IPS-15b (cell line): ENCODE data around the gene MRPS27.

ENCODE experiments used
- H3K27me3 ChIP-seq: one replicate; pipeline ENCODE4 v1.6.1; 2013; ENCODE audit warnings: low read length; ENCODE audit not compliant: control insufficient read depth, insufficient read depth
- H3K36me3 ChIP-seq: one replicate; pipeline ENCODE4 v1.6.1; 2013; ENCODE audit warnings: low read length; ENCODE audit not compliant: control insufficient read depth, insufficient read depth
- H3K4me1 ChIP-seq: one replicate; pipeline ENCODE4 v1.6.1; 2013; ENCODE audit warnings: mild to moderate bottlenecking, low read length; ENCODE audit not compliant: control insufficient read depth, insufficient read depth
- H3K4me3 ChIP-seq: one replicate; pipeline ENCODE4 v1.5.1; 2013; ENCODE audit warnings: low read depth, low read length
- H3K9ac ChIP-seq: one replicate; pipeline ENCODE4 v1.6.1; 2013; ENCODE audit warnings: low read depth, mild to moderate bottlenecking, low read length
- H3K9me3 ChIP-seq: one replicate; pipeline ENCODE4 v1.6.1; 2013; ENCODE audit warnings: mild to moderate bottlenecking, low read length; ENCODE audit not compliant: control insufficient read depth, insufficient read depth

Gene MRPS27

GRCh38 chr5:72271702-72272101 is 48.3 kb downstream of the MRPS27 start:
- Histone ChIP-seq H3K4me3 (no peak overlapping the region), H3K36me3 (no peaks in the 10 kb centered on the region), H3K27me3 (no peaks in the 10 kb centered on the region), H3K9ac (no peak overlapping the region), H3K4me1 (no peaks in the 10 kb centered on the region), H3K9me3 (no peaks in the 10 kb centered on the region)

DNA sequence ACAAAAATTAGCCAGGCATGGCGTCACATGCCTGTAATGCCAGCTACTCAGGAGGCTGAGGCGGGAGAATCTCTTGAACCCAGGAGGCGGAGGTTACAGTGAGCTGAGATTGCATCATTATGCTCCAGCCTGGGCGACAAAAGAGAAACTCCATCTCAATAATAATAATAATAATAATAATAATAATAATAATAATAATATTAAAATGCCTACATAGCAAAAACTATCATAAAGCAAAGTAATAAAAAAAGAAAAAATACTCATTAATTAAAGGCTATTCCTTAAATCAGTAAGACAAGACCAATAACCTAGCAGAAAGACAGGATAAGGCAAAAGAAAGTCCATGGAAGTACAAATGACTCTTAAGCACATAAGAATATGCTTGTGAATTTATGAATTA is 50.0 kb downstream of the MRPS27 start:
- H3K9me3 ChIP-seq, result no peaks in the 10 kb centered on the region
- H3K9ac ChIP-seq, result no peak overlapping the region
- H3K27me3 ChIP-seq, result no peaks in the 10 kb centered on the region
- no peak overlapping the region for H3K4me3 ChIP-seq
- no peaks in the 10 kb centered on the region for H3K36me3 ChIP-seq
- H3K4me1 ChIP-seq, result no peaks in the 10 kb centered on the region

DNA sequence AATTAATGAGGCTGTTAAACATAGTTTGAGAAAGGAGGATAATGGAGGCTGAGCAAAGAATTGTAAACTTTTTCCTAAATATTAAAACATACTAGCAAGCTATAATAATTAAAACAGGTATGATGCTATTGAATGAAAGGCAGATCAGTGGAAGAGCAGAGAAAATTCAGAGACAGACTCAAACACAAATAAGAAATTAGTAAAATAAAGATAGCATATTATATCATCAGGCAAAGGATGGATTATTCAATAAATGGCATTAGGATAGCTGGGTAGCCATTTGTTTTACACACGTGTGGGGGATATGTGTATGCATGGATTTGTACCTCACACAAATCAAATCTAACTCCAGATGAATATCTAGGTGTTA is 50.6 kb downstream of the MRPS27 start:
- Histone ChIP-seq H3K4me3 (no peak overlapping the region), H3K9me3 (no peaks in the 10 kb centered on the region), H3K9ac (no peak overlapping the region), H3K27me3 (no peaks in the 10 kb centered on the region), H3K36me3 (no peaks in the 10 kb centered on the region), H3K4me1 (no peaks in the 10 kb centered on the region)

DNA sequence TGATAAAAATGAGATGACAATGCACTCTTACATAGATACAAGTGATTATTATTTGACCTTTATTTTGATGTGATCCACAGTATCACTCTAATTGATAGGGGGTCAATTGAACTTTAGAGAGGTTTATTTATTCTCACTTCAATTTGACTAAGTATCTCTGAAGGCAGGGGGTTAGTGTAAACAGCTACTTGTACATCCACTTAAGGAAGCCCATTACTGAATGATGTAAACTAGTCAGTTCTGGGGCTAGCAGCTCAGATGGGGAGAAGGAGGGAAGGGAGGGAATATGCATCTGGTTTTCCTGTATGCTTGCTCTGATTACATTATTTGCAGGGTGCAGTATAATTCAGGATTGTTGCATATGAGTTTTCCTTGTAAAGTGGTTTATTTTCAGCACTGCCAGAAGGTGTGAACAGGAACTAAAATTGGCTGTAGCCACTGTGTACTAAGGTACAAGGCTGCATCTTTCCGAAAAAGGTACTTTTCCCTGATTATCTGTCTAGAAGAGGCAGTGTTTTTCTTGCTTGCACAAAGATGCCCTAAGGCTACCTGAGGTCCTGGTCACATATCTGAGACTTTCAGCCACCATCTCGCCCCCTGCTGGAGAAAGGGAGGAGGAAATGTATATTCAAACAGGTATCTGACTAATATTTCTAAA is 51.2 kb downstream of the MRPS27 start:
- H3K27me3 ChIP-seq, result no peaks in the 10 kb centered on the region
- no peaks in the 10 kb centered on the region for H3K36me3 ChIP-seq

GRCh38 chr5:72268260-72268659 is 51.8 kb downstream of the MRPS27 start:
- Histone ChIP-seq H3K9me3 (no peaks in the 10 kb centered on the region), H3K4me1 (no peaks in the 10 kb centered on the region), H3K9ac (no peak overlapping the region), H3K27me3 (no peaks in the 10 kb centered on the region), H3K36me3 (no peaks in the 10 kb centered on the region), H3K4me3 (no peak overlapping the region)

More for the DNA sequence above, 51.2 kb downstream of the MRPS27 start:
- Histone ChIP-seq H3K4me3 (no peak overlapping the region), H3K9me3 (no peaks in the 10 kb centered on the region), H3K4me1 (no peaks in the 10 kb centered on the region), H3K9ac (no peak overlapping the region)

GRCh38 chr5:72267685-72268084 is 52.4 kb downstream of the MRPS27 start:
- Histone ChIP-seq H3K27me3 (no peaks in the 10 kb centered on the region), H3K9ac (no peak overlapping the region)

DNA sequence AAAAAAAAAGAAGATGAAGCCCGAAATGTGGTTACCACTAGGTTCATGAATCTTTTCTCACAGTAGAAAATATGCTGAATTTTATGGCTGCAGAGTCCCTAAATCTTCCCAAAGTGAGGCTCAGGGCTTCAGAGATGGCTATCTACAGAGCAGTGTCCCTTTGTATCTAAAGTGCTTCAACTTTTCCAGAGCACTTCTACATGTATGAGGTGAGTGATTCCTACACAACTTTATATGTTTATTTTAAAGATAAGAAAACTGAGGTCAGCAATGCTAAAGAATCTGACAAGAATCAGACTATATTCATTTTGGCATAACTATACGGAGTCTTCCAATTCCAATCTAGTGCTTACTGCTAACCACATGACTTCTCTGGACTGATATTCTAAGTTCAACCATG is 53.2 kb downstream of the MRPS27 start:
- Histone ChIP-seq H3K36me3 (no peaks in the 10 kb centered on the region), H3K4me1 (no peaks in the 10 kb centered on the region), H3K27me3 (no peaks in the 10 kb centered on the region), H3K9me3 (no peaks in the 10 kb centered on the region), H3K4me3 (no peak overlapping the region), H3K9ac (no peak overlapping the region)

More at GRCh38 chr5:72267685-72268084, 52.4 kb downstream of the MRPS27 start:
- no peaks in the 10 kb centered on the region for H3K36me3 ChIP-seq
- no peaks in the 10 kb centered on the region for H3K9me3 ChIP-seq
- no peaks in the 10 kb centered on the region for H3K4me1 ChIP-seq
- H3K4me3 ChIP-seq, result no peak overlapping the region

- Histone ChIP-seq H3K4me3 (no peak overlapping the region), H3K27me3 (no peaks in the 10 kb centered on the region), H3K4me1 (no peaks in the 10 kb centered on the region), H3K9me3 (no peaks in the 10 kb centered on the region), H3K36me3 (no peaks in the 10 kb centered on the region), H3K9ac (no peak overlapping the region)
Observed at GRCh38 chr5:72265032-72265877, 54.8 kb downstream of the MRPS27 start.

GRCh38 chr5:72256536-72256935 is 63.5 kb downstream of the MRPS27 start:
- no peaks in the 10 kb centered on the region for H3K4me1 ChIP-seq

GRCh38 chr5:72255670-72256069 is 64.4 kb downstream of the MRPS27 start:
- no peaks in the 10 kb centered on the region for H3K27me3 ChIP-seq
- H3K4me3 ChIP-seq, result no peak overlapping the region
- no peak overlapping the region for H3K9ac ChIP-seq
- no peaks in the 10 kb centered on the region for H3K9me3 ChIP-seq
- H3K4me1 ChIP-seq, result no peaks in the 10 kb centered on the region
- no peaks in the 10 kb centered on the region for H3K36me3 ChIP-seq

More at GRCh38 chr5:72256536-72256935, 63.5 kb downstream of the MRPS27 start:
- Histone ChIP-seq H3K27me3 (no peaks in the 10 kb centered on the region), H3K4me3 (no peak overlapping the region), H3K9ac (no peak overlapping the region), H3K36me3 (no peaks in the 10 kb centered on the region), H3K9me3 (no peaks in the 10 kb centered on the region)

GRCh38 chr5:72255237-72255636 is 64.8 kb downstream of the MRPS27 start:
- no peaks in the 10 kb centered on the region for H3K4me1 ChIP-seq
- no peaks in the 10 kb centered on the region for H3K9me3 ChIP-seq
- no peaks in the 10 kb centered on the region for H3K36me3 ChIP-seq

DNA sequence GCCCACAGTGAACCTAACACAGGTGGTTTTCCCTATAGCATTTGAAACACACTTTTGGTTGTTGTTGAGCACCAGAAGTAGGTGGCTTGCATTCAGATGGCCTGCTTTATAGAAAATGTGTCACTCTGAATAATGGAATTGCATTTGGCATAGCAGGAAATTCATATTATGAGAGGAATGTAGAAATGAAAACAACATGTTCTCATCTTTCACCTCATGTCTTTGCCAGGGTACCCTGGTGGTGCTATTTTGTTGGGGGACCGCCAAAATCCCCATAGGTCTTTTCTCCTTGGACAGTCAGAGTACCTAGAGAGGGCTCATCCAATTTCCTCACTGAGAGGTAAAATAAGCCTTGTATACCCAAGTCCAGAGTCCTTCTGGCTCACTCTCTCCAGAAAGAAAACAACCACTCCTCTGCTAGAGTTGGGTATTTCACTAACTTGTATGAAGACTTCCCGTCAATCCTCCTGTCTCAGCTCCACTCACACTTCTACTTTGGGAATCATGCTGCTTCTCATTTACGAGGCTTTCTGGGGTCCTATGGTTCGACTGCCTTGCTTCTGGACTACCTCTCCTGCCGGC is 67.4 kb downstream of the MRPS27 start:
- H3K9me3 ChIP-seq, result no peaks in the 10 kb centered on the region
- H3K4me3 ChIP-seq, result no peak overlapping the region
- H3K36me3 ChIP-seq, result no peaks in the 10 kb centered on the region
- no peaks in the 10 kb centered on the region for H3K27me3 ChIP-seq
- peaks cover 6% of the 10 kb centered on the region for H3K4me1 ChIP-seq
- H3K9ac ChIP-seq, result no peak overlapping the region

More at GRCh38 chr5:72255237-72255636, 64.8 kb downstream of the MRPS27 start:
- H3K4me3 ChIP-seq, result no peak overlapping the region
- H3K9ac ChIP-seq, result no peak overlapping the region
- no peaks in the 10 kb centered on the region for H3K27me3 ChIP-seq
